AG10803 (cell line): ENCODE data around the gene ATG2A.

Experiments used
- DNase-seq: peaks from one replicate; pipeline ENCODE4 v3.0.0; 2010; ENCODE audit warnings: low read depth
- H3K4me3 ChIP-seq: 2 replicates; pipeline ENCODE4 v1.5.1; 2011; ENCODE audit warnings: mild to moderate bottlenecking, low read length, control low read depth
- TF ChIP-seq, protein P1 (sequence below): conservative IDR thresholded peaks from 2 replicates; pipeline ENCODE4 v1.5.1; 2011; ENCODE audit warnings: mild to moderate bottlenecking, low read length, control low read depth, inconsistent platforms

Gene ATG2A

GRCh38 chr11:64875369-64876228, 41.4 kb downstream of the ATG2A start:
- DNase-seq, result no peak
- TF ChIP-seq, protein P1, sequence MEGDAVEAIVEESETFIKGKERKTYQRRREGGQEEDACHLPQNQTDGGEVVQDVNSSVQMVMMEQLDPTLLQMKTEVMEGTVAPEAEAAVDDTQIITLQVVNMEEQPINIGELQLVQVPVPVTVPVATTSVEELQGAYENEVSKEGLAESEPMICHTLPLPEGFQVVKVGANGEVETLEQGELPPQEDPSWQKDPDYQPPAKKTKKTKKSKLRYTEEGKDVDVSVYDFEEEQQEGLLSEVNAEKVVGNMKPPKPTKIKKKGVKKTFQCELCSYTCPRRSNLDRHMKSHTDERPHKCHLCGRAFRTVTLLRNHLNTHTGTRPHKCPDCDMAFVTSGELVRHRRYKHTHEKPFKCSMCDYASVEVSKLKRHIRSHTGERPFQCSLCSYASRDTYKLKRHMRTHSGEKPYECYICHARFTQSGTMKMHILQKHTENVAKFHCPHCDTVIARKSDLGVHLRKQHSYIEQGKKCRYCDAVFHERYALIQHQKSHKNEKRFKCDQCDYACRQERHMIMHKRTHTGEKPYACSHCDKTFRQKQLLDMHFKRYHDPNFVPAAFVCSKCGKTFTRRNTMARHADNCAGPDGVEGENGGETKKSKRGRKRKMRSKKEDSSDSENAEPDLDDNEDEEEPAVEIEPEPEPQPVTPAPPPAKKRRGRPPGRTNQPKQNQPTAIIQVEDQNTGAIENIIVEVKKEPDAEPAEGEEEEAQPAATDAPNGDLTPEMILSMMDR, result peak; percentile 17; the same call in 1 of the 2 replicates
- peak overlapping the region; percentile 100 for H3K4me3 ChIP-seq

- TF ChIP-seq, protein P1, result no peak
- DNase-seq, result no peak
- no peak overlapping the region for H3K4me3 ChIP-seq
Observed at GRCh38 chr11:64874308-64875240, 42.4 kb downstream of the ATG2A start.

DNA sequence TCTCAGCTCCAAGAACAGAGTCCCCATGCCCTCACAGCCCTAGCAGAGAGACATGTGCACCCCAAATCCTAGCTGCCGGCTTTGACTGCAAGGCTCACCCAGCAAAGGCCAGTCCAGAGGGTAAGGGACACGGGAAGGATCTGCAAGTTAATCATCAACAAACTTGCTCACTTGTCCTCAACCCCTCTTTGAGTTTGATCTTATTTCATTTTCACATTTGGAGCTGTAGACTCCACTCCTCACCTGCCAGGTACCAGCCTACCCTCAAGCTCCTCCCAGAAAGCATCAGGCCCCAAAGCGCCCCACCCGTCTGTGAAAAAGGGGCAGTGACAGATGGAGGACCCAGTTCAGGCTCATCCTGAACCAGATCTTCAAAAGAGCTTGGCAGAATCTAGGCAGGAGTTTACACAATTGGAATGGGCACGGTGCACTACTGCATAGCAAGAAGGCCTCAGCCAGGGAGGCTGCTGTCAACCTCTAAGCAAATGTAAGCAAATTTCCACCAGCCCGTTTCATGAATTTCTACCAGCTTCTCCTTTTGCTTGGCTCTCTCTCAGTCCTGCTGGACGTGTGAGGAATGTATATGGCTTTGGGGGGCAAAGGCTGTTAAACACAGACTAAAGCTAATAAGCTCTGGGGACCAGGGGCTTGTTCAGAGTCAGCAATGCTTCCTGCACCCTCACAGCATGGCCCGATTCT, 44.1 kb downstream of the ATG2A start:
- no peak overlapping the region for H3K4me3 ChIP-seq
- DNase-seq, result no peak
- TF ChIP-seq, protein P1, result no peak

- TF ChIP-seq, protein P1, result no peak
- DNase-seq, result no peak
- H3K4me3 ChIP-seq, result no peak overlapping the region
Observed at GRCh38 chr11:64871492-64871891, 45.5 kb downstream of the ATG2A start.

DNA sequence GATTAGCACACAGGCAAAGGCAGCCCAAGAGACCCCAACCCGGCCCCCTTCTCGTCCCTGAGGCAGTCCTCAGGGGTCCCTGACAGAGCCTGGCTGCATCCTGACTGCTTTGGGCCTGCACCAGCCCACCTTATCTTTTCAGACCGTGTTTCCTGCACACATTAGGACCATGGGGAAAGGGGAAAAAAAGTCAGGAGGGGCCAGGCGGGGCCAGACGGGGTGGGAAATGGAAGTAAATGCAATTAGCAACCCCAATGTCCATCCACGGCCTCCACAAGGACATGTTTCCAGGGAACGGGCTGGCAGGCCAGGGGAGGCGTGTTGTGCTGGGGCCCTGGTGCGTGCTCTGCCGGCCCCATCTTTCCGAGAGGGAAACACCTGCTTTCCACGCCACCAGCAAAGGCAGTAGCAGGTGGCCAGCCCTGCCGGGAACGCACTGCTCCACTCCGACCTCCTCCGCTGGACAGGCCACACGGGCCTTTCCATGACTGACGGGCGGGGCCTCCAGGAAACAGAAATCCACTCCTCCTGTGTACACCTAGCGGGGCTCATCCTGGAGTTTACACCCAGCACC, 46.0 kb downstream of the ATG2A start:
- TF ChIP-seq, protein P1, result no peak

DNA sequence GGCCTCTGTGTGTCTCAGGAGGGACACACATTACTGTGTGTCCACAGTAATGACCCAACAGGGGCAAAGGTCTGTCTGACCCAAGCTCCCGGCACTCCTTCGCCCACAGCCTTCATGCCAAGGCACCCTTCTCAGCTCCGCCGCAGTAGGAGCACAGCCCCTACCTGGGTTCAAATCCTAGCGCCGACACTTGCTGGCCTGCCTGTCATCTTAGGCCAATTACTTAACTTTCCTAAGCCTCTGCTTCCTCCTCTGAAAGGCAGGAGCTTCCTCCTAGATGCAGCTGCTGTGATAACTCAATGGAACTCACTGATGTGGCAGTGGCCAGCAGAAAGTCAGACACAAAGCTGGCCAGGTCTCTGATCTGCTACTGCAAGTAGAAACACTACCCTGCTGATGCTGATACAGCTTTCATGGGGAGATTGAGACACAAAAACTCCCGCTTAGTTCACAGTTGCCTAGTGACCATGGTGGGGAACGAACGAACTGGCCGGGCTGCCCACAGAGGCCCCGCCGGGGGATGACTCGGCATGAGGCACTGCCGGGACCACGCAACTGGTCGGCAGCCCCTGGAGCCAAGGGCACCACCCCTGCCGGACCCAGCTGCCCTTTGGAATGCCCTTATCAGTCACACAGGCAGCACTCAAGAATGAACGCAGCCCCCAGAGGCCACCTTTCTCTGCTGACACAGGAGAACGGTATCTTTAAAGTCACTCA, 46.7 kb downstream of the ATG2A start:
- DNase-seq, result peak; percentile 51
- TF ChIP-seq, protein P1, result no peak
- H3K4me3 ChIP-seq, result no peak overlapping the region

More for the DNA sequence above, 46.0 kb downstream of the ATG2A start:
- no peak for DNase-seq
- H3K4me3 ChIP-seq, result no peak overlapping the region
